Loucy (cell line): ENCODE data around the gene PLCH1.

Experiments used
- EZH2phosphoT487 ChIP-seq: fragments of 200-600 bp; IDR thresholded peaks from 2 replicates; pipeline ENCODE4 v1.6.1; 2018; ENCODE audit warnings: antibody characterized with exemption, mild to moderate bottlenecking, moderate library complexity, borderline replicate concordance
- TF ChIP-seq, protein P1 (sequence below): fragments of 200-600 bp; sonication (generic); conservative IDR thresholded peaks from 2 replicates; pipeline ENCODE4 v1.5.1; 2014; ENCODE audit warnings: mild to moderate bottlenecking, antibody characterized with exemption, low read length

DNA sequence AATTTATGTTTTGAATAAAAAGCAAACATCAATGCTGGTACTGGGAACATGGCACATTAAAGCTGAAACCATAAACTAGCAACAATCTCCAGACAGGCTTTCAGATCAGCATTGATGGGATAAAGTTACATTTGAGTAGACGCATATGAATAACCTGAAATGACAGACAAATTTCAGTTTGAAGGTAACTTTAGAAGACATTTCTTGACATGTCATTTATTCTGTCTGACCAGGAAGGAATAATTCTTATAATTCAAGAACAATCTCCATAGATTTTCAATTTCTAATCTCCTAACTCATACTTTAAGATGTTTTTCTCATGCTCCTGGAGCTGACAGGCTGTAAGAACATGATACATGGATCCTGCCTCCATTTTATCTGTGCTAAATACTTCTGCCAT lies 69.8 kb downstream of the PLCH1 start:
- TF ChIP-seq, protein P1, sequence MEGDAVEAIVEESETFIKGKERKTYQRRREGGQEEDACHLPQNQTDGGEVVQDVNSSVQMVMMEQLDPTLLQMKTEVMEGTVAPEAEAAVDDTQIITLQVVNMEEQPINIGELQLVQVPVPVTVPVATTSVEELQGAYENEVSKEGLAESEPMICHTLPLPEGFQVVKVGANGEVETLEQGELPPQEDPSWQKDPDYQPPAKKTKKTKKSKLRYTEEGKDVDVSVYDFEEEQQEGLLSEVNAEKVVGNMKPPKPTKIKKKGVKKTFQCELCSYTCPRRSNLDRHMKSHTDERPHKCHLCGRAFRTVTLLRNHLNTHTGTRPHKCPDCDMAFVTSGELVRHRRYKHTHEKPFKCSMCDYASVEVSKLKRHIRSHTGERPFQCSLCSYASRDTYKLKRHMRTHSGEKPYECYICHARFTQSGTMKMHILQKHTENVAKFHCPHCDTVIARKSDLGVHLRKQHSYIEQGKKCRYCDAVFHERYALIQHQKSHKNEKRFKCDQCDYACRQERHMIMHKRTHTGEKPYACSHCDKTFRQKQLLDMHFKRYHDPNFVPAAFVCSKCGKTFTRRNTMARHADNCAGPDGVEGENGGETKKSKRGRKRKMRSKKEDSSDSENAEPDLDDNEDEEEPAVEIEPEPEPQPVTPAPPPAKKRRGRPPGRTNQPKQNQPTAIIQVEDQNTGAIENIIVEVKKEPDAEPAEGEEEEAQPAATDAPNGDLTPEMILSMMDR, result no peak
- no peak for TF ChIP-seq EZH2phosphoT487
